HL-60 (cell line): ENCODE data around the gene ABCB9.
"Not testable (repeated sequence)": the region's sequence is repeated elsewhere in the genome, so short reads cannot be mapped to it uniquely, and the experiment has no call there.

ENCODE experiments used
- DNase-seq, 2 experiments: peaks; one replicate each; pipeline ENCODE4 v3.0.0-alpha.2; 2010 to 2020; ENCODE audit warnings: low read depth in 1 of 2, low spot score in 1 of 2
- H3K27ac ChIP-seq: fragments of 250-450 bp; sonication (Bioruptor Pico); replicated peaks from 2 replicates; pipeline ENCODE4 v1.5.1; 2020; ENCODE audit warnings: mild to moderate bottlenecking, moderate library complexity
- H3K27me3 ChIP-seq: fragments of 250-450 bp; sonication (Bioruptor Pico); 2 replicates; pipeline ENCODE4 v1.5.1; 2021; ENCODE audit warnings: mild to moderate bottlenecking, moderate library complexity; ENCODE audit not compliant: insufficient read depth, poor library complexity, severe bottlenecking
- H3K4me3 ChIP-seq: replicated peaks from 2 replicates; pipeline ENCODE4 v1.5.1; 2011; ENCODE audit warnings: mild to moderate bottlenecking, control low read depth, low read length; ENCODE audit not compliant: insufficient read depth
- GABPA ChIP-seq: IDR thresholded peaks from 2 replicates; pipeline ENCODE4 v1.6.1; 2012; ENCODE audit warnings: low read depth
- POLR2AphosphoS5 ChIP-seq: IDR thresholded peaks from 2 replicates; pipeline ENCODE4 v1.6.1; 2012; ENCODE audit warnings: low read depth
- SPI1 ChIP-seq: IDR thresholded peaks from 2 replicates; pipeline ENCODE4 v1.6.1; 2012; ENCODE audit warnings: low read depth, mild to moderate bottlenecking, borderline replicate concordance
- TF ChIP-seq, protein P1 (sequence below): IDR thresholded peaks from 2 replicates; pipeline ENCODE4 v1.6.1; 2012; ENCODE audit warnings: low read depth; ENCODE audit not compliant: insufficient replicate concordance
- TF ChIP-seq, protein P2 (sequence below): IDR thresholded peaks from one replicate; pipeline ENCODE4 v1.5.1; 2011; ENCODE audit warnings: low read length, control low read depth, inconsistent platforms; ENCODE audit not compliant: insufficient read depth

The ABCB9 gene

DNA sequence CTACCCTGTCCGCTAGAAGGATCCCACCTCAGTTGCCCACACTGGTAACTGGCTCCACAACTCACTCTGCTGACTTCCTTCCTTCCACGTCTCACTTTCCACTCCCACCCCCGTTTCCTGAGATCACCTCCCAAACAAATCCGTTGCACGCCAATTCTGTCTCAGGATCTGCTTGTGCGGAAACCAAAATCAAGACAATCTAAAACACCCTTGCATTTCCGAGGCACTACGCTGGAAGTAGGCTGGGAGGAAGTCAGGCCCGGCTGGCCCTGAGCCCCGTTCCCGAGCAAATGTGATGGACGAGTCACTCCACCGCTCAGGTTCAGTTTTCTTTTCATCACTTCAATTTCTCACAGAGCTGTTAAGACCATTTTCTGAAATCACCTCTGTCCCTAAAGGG lies 23.1 kb downstream of the ABCB9 start:
- TF ChIP-seq POLR2AphosphoS5 (no peak), GABPA (no peak), SPI1 (no peak)
- TF ChIP-seq, protein P1, sequence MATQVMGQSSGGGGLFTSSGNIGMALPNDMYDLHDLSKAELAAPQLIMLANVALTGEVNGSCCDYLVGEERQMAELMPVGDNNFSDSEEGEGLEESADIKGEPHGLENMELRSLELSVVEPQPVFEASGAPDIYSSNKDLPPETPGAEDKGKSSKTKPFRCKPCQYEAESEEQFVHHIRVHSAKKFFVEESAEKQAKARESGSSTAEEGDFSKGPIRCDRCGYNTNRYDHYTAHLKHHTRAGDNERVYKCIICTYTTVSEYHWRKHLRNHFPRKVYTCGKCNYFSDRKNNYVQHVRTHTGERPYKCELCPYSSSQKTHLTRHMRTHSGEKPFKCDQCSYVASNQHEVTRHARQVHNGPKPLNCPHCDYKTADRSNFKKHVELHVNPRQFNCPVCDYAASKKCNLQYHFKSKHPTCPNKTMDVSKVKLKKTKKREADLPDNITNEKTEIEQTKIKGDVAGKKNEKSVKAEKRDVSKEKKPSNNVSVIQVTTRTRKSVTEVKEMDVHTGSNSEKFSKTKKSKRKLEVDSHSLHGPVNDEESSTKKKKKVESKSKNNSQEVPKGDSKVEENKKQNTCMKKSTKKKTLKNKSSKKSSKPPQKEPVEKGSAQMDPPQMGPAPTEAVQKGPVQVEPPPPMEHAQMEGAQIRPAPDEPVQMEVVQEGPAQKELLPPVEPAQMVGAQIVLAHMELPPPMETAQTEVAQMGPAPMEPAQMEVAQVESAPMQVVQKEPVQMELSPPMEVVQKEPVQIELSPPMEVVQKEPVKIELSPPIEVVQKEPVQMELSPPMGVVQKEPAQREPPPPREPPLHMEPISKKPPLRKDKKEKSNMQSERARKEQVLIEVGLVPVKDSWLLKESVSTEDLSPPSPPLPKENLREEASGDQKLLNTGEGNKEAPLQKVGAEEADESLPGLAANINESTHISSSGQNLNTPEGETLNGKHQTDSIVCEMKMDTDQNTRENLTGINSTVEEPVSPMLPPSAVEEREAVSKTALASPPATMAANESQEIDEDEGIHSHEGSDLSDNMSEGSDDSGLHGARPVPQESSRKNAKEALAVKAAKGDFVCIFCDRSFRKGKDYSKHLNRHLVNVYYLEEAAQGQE = no peak
- TF ChIP-seq, protein P2, sequence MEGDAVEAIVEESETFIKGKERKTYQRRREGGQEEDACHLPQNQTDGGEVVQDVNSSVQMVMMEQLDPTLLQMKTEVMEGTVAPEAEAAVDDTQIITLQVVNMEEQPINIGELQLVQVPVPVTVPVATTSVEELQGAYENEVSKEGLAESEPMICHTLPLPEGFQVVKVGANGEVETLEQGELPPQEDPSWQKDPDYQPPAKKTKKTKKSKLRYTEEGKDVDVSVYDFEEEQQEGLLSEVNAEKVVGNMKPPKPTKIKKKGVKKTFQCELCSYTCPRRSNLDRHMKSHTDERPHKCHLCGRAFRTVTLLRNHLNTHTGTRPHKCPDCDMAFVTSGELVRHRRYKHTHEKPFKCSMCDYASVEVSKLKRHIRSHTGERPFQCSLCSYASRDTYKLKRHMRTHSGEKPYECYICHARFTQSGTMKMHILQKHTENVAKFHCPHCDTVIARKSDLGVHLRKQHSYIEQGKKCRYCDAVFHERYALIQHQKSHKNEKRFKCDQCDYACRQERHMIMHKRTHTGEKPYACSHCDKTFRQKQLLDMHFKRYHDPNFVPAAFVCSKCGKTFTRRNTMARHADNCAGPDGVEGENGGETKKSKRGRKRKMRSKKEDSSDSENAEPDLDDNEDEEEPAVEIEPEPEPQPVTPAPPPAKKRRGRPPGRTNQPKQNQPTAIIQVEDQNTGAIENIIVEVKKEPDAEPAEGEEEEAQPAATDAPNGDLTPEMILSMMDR = no peak
- no peaks in the 10 kb centered on the region for H3K27me3 ChIP-seq
- no peak overlapping the region for H3K27ac ChIP-seq
- no peak overlapping the region for H3K4me3 ChIP-seq
- no peak for DNase-seq

DNA sequence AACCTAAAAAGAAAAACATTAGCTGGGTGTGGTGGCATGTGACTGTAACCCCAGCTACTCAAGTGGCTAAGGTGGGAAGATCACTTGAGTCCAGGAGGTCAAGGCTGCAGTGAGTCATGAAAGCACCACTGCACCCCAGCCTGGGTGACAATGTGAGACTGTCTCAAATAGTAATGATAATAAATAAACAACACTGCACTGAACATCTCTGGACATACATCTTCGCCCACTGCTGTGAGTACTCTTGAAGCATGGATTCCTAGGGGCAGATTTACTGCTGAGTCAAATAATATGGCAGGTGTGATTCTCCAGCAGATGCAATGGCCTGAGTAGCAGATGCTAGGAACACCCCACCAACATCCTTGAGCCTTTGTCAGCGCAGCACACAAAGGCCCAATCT lies 23.6 kb downstream of the ABCB9 start:
- DNase-seq = no peak
- TF ChIP-seq SPI1 = no peak
- TF ChIP-seq, protein P1 = no peak
- TF ChIP-seq, protein P2 = no peak
- TF ChIP-seq GABPA = no peak
- no peak for TF ChIP-seq POLR2AphosphoS5
- H3K27ac ChIP-seq = no peak overlapping the region
- H3K27me3 ChIP-seq = no peaks in the 10 kb centered on the region
- H3K4me3 ChIP-seq = no peak overlapping the region

DNA sequence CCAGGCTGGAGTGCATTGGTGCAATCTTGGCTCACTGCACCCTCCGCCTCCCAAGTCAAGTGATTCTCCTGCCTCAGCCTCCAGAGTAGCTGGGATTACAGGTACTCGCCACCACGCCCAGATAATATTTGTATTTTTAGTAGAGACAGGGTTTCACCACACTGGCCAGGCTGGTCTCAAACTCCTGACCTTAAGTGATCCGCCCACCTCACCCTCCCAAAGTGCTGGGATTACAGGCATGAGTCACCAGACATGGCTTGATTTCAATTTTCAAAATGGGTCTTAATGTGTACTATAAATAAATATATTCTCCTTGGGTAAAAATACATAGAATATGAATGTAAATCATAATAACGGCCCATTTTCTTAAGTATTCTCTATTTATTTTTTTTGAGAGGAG lies 24.9 kb downstream of the ABCB9 start:
- not testable (repeated sequence) for H3K27ac ChIP-seq, H3K4me3 ChIP-seq, H3K27me3 ChIP-seq, DNase-seq

DNA sequence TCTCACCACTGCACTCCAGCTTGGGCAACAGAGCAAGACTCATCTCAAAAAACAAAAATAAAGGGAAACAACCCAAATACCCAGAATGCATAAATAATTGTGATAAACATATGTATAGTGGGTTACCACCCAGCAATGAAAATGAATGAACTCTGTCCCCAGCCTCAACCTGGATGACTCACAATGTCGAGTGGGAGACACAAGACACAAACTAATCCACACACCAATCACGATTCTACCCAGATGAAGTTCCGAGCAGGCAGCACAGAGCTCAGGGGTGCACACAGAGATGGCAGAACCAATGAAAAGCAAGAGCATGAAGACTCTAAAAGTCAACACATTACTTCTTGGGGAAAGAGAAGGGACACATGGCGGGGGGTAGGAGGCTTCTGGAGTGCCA lies 27.1 kb downstream of the ABCB9 start:
- no peak for TF ChIP-seq SPI1
- TF ChIP-seq, protein P2 = no peak
- TF ChIP-seq POLR2AphosphoS5 = no peak
- TF ChIP-seq, protein P1 = no peak
- TF ChIP-seq GABPA = no peak

More for the DNA sequence above, 27.1 kb downstream of the ABCB9 start:
- Histone ChIP-seq H3K4me3 (no peak overlapping the region), H3K27ac (no peak overlapping the region), H3K27me3 (no peaks in the 10 kb centered on the region)
- DNase-seq = no peak
